ENCODE results near the gene GLRX2.

GLRX2 gene

GRCh38 chr1:193111641-193112090, 6.5 kb upstream of the GLRX2 start:
- no peak for DNase-seq (ENCODE audit: low read depth)

GRCh38 chr1:193110864-193111263, 5.7 kb upstream of the GLRX2 start:
- no peak for DNase-seq (ENCODE audit: low read depth)

- no peak for DNase-seq (ENCODE audit: low read depth)
These were observed 5.0 kb upstream of the GLRX2 start for GRCh38 chr1:193110246-193110645.

GRCh38 chr1:193109619-193110018, 4.4 kb upstream of the GLRX2 start:
- no peak for DNase-seq (ENCODE audit: low read depth)

- no peak for DNase-seq (ENCODE audit: low read depth)
These were observed 3.3 kb upstream of the GLRX2 start for GRCh38 chr1:193108471-193108870.

GRCh38 chr1:193105821-193106177, 585 bp upstream of the GLRX2 start:
- no peak for DNase-seq (ENCODE audit: low read depth)

GRCh38 chr1:193104502-193104906, 710 bp downstream of the GLRX2 start:
- no peak for DNase-seq (ENCODE audit: low read depth)

- no peak for DNase-seq (ENCODE audit: low read depth)
These were observed 1.3 kb downstream of the GLRX2 start for GRCh38 chr1:193103759-193104501.

- no peak for DNase-seq (ENCODE audit: low read depth)
These were observed 2.6 kb downstream of the GLRX2 start for GRCh38 chr1:193102662-193103061.

- no peak for DNase-seq (ENCODE audit: low read depth)
These were observed 11.1 kb downstream of the GLRX2 start for GRCh38 chr1:193094112-193094511.

GRCh38 chr1:193090865-193091264, 14.3 kb downstream of the GLRX2 start:
- no peak for DNase-seq (ENCODE audit: low read depth)

GRCh38 chr1:193087893-193088292, 17.3 kb downstream of the GLRX2 start:
- DNase-seq (ENCODE audit: low read depth) = no peak

- no peak for DNase-seq (ENCODE audit: low read depth)
These were observed 18.9 kb downstream of the GLRX2 start for GRCh38 chr1:193086342-193086741.

GRCh38 chr1:193085263-193085662, 20.0 kb downstream of the GLRX2 start:
- no peak for DNase-seq (ENCODE audit: low read depth)

- DNase-seq (ENCODE audit: low read depth) = no peak
These were observed 21.7 kb downstream of the GLRX2 start for GRCh38 chr1:193083365-193084088.

- no peak for DNase-seq (ENCODE audit: low read depth)
These were observed 26.0 kb downstream of the GLRX2 start for GRCh38 chr1:193079187-193079586.

- DNase-seq (ENCODE audit: low read depth) = no peak
These were observed 27.2 kb downstream of the GLRX2 start for GRCh38 chr1:193077991-193078390.

GRCh38 chr1:193070942-193071341, 34.3 kb downstream of the GLRX2 start:
- DNase-seq (ENCODE audit: low read depth) = no peak

GRCh38 chr1:193070386-193070753, 34.8 kb downstream of the GLRX2 start:
- DNase-seq (ENCODE audit: low read depth) = no peak

- no peak for DNase-seq (ENCODE audit: low read depth)
These were observed 35.3 kb downstream of the GLRX2 start for GRCh38 chr1:193069748-193070385.

- no peak for DNase-seq (ENCODE audit: low read depth)
These were observed 37.2 kb downstream of the GLRX2 start for GRCh38 chr1:193068013-193068412.

- no peak for DNase-seq (ENCODE audit: low read depth)
These were observed 38.6 kb downstream of the GLRX2 start for GRCh38 chr1:193066606-193067005.

GRCh38 chr1:193065954-193066353, 39.3 kb downstream of the GLRX2 start:
- no peak for DNase-seq (ENCODE audit: low read depth)

Data from activated T-helper 1 cell treated with Interleukin-2 at 50 U/mL for 16 hours (primary cell).